Measurements from ENCODE around the gene CYGB. TPM values are rescaled to one million over a fixed set of nuclear protein-coding genes. Genes with fewer than 3 reads are reported as not detected.

Gene CYGB
- polyA plus RNA-seq, 1 of the 3 experiments (the other 2 are of a cell fraction), result 1.7 TPM

DNA sequence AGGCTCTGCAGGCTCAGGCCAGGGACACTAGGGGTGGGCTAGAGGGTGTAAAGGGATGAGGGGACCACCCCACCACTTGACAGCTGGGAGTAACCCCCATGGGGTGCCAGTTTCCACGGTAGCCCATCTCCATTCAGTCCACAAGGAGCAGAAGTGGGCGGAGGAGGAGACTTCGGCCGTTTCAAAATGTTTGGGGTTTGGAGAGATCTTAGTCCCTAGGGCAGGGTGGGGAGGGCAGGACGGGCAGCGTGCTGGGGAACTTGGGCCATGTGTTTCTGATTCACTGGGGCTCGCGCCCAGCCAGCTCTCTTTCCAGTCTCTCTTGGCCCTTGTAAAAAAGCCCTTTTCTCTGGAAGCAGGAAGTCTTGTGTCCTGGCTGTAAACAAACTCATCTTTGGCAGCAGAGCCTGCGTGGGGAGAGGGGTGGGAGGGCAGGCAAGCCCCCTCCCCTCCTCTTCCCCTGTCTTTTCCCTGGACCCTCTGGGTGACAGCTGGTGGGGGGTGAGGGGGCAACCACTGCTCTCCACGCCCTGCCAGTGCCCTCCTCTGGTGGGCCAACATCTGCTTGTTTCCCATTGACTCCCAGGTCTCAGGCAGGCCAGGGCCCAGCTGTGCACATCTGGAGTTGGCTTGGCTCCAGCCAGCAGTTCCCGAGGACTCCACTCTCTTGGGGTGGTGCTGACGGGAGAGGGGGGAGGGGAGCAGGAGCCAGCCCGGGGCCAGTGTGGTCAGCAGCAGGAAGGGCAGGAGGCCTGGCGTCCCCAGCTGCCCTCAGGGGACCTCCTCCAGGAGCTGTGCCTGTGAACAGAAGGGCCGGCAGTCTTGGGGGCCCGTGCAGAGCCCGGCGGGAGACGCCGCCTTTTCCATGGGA lies 8.1 kb downstream of the CYGB start:
- Histone ChIP-seq H3K4me1 (ENCODE audit: control insufficient read depth in 1 of 2, insufficient read depth in 2 of 2, low read depth in 1 of 2, low read length in 1 of 2) (peaks cover 13 to 66% of the 10 kb centered on the region in 2 experiments; a peak in 3 of 4 replicates), H4K20me1 (ENCODE audit: insufficient read depth) (no peaks in the 10 kb centered on the region), H3K9me2 (no peaks in the 10 kb centered on the region), H3K4me3 (ENCODE audit: low read depth in 2 of 2, low read length in 1 of 2) (no peak overlapping the region), H3K9ac (no peak overlapping the region; the same call in 1 of the 2 replicates), H2AFZ (ENCODE audit: low read depth) (peak overlapping the region; percentile 57), H3K4me2 (peak overlapping the region; percentile 46; the same call in 1 of the 2 replicates), H3F3A (replicated peaks; ENCODE audit: insufficient read depth) (peaks cover 18% of the 10 kb centered on the region), H3K27ac (ENCODE audit: low read depth in 2 of 2, low read length in 1 of 2) (peak overlapping the region; percentile 49 to 89; a peak in 3 of 4 replicates), H3K27me3 (ENCODE audit: insufficient read depth) (no peaks in the 10 kb centered on the region), H3K79me2 (ENCODE audit: insufficient read depth) (no peaks in the 10 kb centered on the region), H3K36me3 (replicated peaks in 1 of 2; ENCODE audit: control insufficient read depth in 1 of 2, insufficient read depth in 2 of 2, low read length in 1 of 2) (no peaks in the 10 kb centered on the region), H3K9me3 (no peaks in the 10 kb centered on the region)
- 44% methylated on average over 18 of the region's 20 CpGs for WGBS (ENCODE audit: low lambda C conversion rate)
- ChIA-PET POLR2A (interaction anchor here (0.6 to 11.2 kb wide), 6 partner anchors 8 to 208 kb away, joined by 3 to 245 read pairs (median 4); partner anchors contain the start of genes CYGB, MFSD11, PRCD and SRSF2), CTCF (interaction anchor here (0.8 to 12.4 kb wide), 21 partner anchors 9 to 188 kb away, joined by 3 to 309 read pairs (median 5); partner anchors contain the start of genes AANAT, CYGB, PRCD and SPHK1)
- peak; percentile 92 for DNase-seq
- peak; percentile 52 for TF ChIP-seq TCF12 (IDR thresholded peaks at IDR 0.05)
- no peak for TF ChIP-seq RCOR1 (IDR thresholded peaks at IDR 0.05; ENCODE audit: low read length)
- no peak for TF ChIP-seq NRF1 (IDR thresholded peaks at IDR 0.05; ENCODE audit: low read depth, low read length)
- peak; percentile 93 for TF ChIP-seq MXI1 (IDR thresholded peaks at IDR 0.05; ENCODE audit: low read depth, low read length)
- peak; percentile 13; the same call in 1 of the 2 replicates for TF ChIP-seq RAD21 (IDR thresholded peaks at IDR 0.05; ENCODE audit: low read length)
- TF ChIP-seq RXRA (IDR thresholded peaks at IDR 0.05; ENCODE audit: borderline replicate concordance, low read depth), result no peak
- TF ChIP-seq TEAD4 (IDR thresholded peaks at IDR 0.05; ENCODE audit: borderline replicate concordance, insufficient read depth), result no peak
- no peak for TF ChIP-seq GATA2 (CRISPR knock-in tag; IDR thresholded peaks at IDR 0.05)
- no peak for TF ChIP-seq REST (IDR thresholded peaks at IDR 0.05; ENCODE audit: low read depth, low read length)
- no peak for TF ChIP-seq POLR2AphosphoS5 (IDR thresholded peaks at IDR 0.05; ENCODE audit: low read depth, low read length)
- TF ChIP-seq SMC3 (IDR thresholded peaks at IDR 0.05; ENCODE audit: low read depth, low read length), result peak; percentile 22; the same call in 1 of the 2 replicates
- TF ChIP-seq USF2 (IDR thresholded peaks at IDR 0.05; ENCODE audit: borderline replicate concordance, low read depth, low read length), result no peak
- TF ChIP-seq EZH2phosphoT487 (IDR thresholded peaks at IDR 0.05; ENCODE audit: borderline replicate concordance, low read depth), result no peak
- TF ChIP-seq SIN3A (IDR thresholded peaks at IDR 0.05; ENCODE audit: borderline replicate concordance, low read depth, low read length), result no peak
- no peak for TF ChIP-seq JUND (IDR thresholded peaks at IDR 0.05)
- no peak for TF ChIP-seq RFX5 (IDR thresholded peaks at IDR 0.05; ENCODE audit: low read length)
- no peak for TF ChIP-seq GABPA (IDR thresholded peaks at IDR 0.05; ENCODE audit: low read depth)
- TF ChIP-seq CHD2 (IDR thresholded peaks at IDR 0.05; ENCODE audit: low read length, partially characterized antibody), result peak; percentile 80
- TF ChIP-seq EP300 (IDR thresholded peaks at IDR 0.05; ENCODE audit: borderline replicate concordance in 1 of 2, low read depth in 1 of 2, low read length in 1 of 2), result peak in 1 of 2 experiments; percentile 86; a peak in 2 of 4 replicates
- no peak; the same call in 1 of the 2 replicates for TF ChIP-seq ELF1 (IDR thresholded peaks at IDR 0.05)
- peak; percentile 85 for TF ChIP-seq MAX (IDR thresholded peaks at IDR 0.05; ENCODE audit: low read depth)
- TF ChIP-seq YY1 (IDR thresholded peaks at IDR 0.05; ENCODE audit: low read depth), result no peak
- no peak for TF ChIP-seq USF1 (IDR thresholded peaks at IDR 0.05; ENCODE audit: borderline replicate concordance, low read depth)
- no peak for TF ChIP-seq TAF1 (IDR thresholded peaks at IDR 0.05; ENCODE audit: borderline replicate concordance, low read depth, low read length)
- no peak for TF ChIP-seq FOSL2 (IDR thresholded peaks at IDR 0.05; ENCODE audit: borderline replicate concordance, low read depth)
- TF ChIP-seq ZBTB33 (IDR thresholded peaks at IDR 0.05; ENCODE audit: borderline replicate concordance, low read depth), result no peak

All from SK-N-SH (cell line).